Measurements from ENCODE around the gene COMMD3.
"Not testable (repeated sequence)": the region's sequence is repeated elsewhere in the genome, so short reads cannot be mapped to it uniquely, and the experiment has no call there.

The COMMD3 gene

GRCh38 chr10:22340329-22341189 lies 24.4 kb downstream of the COMMD3 start:
- peak; percentile 79 for DNase-seq

DNA sequence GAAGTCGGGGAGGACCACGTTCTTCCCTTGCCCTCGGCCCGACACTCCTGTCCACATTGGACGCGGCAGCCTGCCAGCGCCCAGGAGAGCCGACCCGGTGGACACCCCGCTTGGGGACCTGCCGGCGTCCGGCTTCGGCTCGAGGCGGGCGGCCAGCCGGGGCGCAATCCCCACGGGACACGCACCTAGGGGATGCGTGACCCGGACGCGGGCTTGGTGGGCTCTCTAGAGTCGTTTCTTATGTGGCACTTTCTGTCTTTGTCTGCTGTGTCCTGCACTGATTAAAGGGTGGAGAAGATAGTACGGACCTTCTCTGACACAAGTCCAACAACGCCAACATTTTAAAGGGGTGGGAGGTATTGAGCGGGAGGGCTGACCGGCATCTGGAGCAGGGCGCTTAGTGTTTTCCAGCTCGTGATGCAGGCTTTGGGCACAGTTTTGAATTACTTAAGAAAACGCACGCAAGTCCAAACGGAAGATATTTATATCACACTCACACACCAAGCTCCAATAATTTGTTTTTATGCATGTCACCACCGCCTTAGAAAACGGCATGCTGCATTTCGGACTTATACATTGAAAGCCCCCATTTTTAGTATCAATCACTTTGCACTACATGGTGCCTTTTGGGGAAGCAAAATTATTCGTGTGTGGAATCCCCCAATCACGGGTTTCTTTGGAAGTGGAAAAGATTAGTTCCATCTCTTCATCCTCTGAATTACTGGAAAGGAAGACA lies 25.2 kb downstream of the COMMD3 start:
- DNase-seq, result peak; percentile 21

- no peak for DNase-seq
Measured at GRCh38 chr10:22341926-22342196, 25.7 kb downstream of the COMMD3 start.

DNA sequence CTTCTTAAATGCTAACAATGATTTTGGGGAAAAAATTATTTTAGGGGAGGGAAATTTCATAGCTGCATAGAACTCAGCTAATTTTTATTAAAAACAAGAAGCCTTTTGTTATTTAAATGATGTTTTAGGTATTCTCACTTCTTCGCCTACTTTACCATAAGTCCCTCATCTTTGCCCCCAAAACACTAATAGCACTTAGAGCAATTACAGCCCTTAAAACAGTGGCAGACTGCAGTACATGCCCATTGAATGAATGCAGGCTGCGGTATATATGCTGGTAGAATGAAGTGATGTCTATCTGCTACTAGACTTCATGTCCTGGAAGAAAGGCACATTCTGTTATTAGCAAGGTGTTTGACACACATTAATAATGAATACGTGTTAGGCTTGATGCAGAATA lies 26.2 kb downstream of the COMMD3 start:
- DNase-seq, result no peak

DNA sequence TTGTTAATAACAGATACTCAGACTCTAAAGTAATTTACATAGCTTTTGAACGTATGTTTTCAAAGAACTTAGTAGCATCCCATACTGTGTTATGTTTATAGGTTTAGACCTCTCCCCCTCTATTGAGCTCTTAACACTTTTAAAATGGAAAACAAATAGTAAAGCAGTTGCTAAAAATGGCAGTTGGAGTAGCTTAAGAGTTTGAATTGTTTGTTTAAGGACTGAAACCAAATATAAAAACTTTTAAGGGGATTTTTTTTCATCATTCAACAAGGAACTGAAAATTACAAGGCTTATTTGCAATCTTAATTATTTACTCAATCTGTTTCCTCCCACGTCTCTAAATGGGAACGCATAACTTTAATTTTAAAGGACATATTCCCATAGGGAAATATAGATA lies 27.5 kb downstream of the COMMD3 start:
- no peak for DNase-seq

- no peak for DNase-seq
Measured at GRCh38 chr10:22344249-22344648, 28.1 kb downstream of the COMMD3 start.

GRCh38 chr10:22344781-22345300 lies 28.7 kb downstream of the COMMD3 start:
- no peak for DNase-seq

- no peak for DNase-seq
Measured at GRCh38 chr10:22345301-22346095, 29.3 kb downstream of the COMMD3 start, which contains the start of gene SPAG6. Gene SPAG6 (plus strand): TSS chr10:22345496. CDS start chr10:22345612, 116 bp downstream.

DNA sequence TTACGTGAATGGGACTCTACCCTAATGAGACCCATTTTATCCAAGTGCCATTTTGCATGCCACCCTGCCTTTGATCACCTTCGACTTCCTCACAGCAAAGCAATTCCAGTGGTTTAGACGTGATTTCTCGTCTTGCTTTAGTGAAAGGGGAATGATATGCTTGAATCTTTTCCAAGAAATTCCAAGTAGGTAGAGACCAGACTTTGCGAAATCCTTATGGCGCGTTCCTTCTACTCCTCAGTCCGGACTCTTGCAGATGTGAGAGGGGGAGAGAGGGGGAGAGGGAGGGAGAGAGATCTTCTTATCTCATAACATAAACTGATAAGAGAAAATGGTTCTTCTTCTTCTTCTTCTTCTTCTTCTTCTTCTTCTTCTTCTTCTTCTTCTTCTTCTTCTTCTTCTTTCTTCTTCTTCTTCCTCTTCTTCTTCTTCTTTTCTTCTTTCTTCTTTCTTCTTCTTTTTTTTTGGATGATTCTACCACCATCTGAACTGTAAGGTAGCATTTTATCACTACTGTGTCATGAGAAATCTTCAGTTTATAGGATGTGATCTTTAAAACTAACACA lies 30.0 kb downstream of the COMMD3 start:
- DNase-seq, result no peak

GRCh38 chr10:22349755-22350154 lies 33.6 kb downstream of the COMMD3 start:
- no peak for DNase-seq

GRCh38 chr10:22351131-22351703 lies 35.0 kb downstream of the COMMD3 start:
- DNase-seq, result no peak

DNA sequence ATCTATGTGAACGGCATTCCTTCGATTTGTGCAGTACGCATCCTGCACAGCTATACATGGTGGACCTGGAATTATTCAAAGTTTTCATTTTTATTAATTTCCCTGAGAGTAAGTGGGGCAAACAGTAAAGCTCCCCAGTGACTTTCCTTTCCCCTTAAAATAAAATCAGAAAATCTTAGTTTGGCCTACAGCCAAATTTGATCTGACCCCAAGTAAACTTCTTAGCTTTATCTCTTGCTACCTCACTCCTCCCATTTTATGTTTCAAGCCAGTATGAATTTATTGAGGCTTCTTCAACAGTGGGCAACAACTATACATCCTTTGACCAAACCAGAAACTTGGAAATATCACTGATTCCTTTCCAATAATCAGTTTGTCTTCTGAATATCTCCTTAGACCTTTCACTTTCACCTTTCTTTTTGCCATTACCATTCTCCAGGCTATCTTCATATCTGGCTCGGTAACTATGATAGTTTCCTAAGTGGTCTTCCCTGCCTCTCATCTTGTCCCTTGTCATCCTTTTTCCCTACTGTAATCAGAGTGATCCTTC lies 40.2 kb downstream of the COMMD3 start:
- no peak for DNase-seq

GRCh38 chr10:22357770-22358169 lies 41.6 kb downstream of the COMMD3 start:
- not testable (repeated sequence) for DNase-seq

DNA sequence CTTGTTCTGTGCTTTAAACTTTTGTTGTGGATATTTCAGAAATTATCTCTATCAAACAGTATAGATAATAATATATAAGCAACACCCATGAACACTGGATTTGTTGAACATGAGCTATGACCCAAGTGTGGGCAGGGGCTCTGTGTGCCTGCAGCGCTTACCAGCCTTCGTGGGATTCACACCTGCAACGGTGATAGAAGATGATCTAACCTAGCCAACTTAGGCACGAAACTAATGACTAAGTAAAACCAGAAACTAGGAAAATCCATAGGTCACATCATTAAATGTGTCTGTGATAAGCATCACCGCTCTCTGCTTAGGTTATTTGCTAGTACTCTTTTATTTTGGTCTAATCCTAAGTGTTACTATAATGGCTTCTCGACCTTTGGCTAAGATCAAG lies 47.1 kb downstream of the COMMD3 start:
- DNase-seq, result no peak

GRCh38 chr10:22364407-22365140 lies 48.4 kb downstream of the COMMD3 start:
- no peak for DNase-seq

- DNase-seq, result no peak
Measured at GRCh38 chr10:22365233-22365632, 49.0 kb downstream of the COMMD3 start.

DNA sequence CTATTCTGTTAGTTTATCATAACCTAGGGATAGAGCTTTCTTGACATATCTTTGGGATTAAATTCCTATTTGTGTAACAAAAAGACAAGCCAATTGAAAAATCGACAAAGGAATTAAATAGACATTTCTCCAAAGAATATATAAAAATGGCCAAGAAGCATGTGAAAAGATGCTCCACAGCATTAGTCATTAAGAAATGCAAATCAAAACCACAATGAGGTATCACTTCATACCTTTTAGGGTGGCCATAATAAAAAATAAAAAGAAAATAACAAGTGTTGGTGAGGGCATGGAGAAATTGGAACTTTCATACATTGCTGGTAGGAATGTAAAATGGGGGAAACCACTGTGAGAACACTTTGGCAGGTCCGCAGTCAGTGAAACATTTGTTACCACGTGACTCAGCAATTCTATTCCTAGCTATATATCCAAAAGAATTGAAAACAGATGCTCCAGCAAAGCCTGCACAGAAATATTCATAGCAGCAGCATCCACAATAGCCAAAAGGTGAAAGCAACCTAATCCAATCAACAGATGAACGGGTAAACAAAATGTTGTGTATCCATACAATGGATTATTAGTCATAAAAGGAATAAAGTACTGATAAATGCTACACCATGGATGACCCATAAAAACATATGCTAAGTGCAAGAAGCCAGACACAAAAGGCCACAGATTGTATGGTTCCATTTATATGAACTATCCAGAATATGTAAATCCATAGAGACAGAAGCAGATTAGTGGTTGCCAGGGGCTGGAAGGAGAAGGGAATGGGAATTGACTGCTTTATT lies 49.7 kb downstream of the COMMD3 start:
- no peak for DNase-seq

GRCh38 chr10:22366435-22366703 lies 50.2 kb downstream of the COMMD3 start:
- DNase-seq, result no peak

GRCh38 chr10:22366771-22367170 lies 50.6 kb downstream of the COMMD3 start:
- no peak for DNase-seq

- no peak for DNase-seq
Measured at GRCh38 chr10:22367471-22367870, 51.3 kb downstream of the COMMD3 start.

DNA sequence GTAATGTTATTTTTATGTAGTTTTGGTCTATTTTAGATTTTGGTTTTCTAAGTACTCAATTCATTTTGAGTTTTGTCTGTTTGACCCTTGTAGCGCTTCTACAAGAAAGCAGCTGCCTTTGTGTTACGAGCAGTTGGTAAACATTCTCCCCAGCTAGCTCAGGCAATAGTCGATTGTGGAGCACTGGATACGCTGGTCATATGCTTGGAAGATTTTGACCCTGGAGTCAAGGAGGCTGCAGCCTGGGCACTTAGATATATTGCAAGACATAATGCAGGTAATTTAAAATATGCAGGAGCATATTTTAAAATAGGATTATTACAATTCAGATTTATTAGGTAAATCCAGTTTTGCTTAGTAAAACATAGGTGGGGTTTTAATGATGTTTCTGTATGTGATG lies 52.2 kb downstream of the COMMD3 start:
- no peak for DNase-seq
